Measurements from ENCODE around the gene GIT1. TPM values are rescaled to one million over a fixed set of nuclear protein-coding genes. Genes with fewer than 3 reads are reported as not detected.

The GIT1 gene
- total and polyA plus RNA-seq, 2 of the 13 experiments (the other 11 are each of a cell fraction or from before 2014, with no cell fraction given), result 14.2 to 30.8 TPM

GRCh38 chr17:29593591-29594518 is 4.4 kb upstream of the GIT1 start (continued):
- TF ChIP-seq PHF8 (CRISPR knock-in tag; IDR thresholded peaks at IDR 0.05) (peak; percentile 36), ZHX1 (CRISPR knock-in tag; IDR thresholded peaks at IDR 0.05; ENCODE audit: low read depth) (no peak), NCOA2 (CRISPR knock-in tag; IDR thresholded peaks at IDR 0.05) (0 out of 2 replicates have a peak, but pooled peaks have one; percentile 19), SAFB2 (CRISPR knock-in tag; IDR thresholded peaks at IDR 0.05; ENCODE audit: borderline replicate concordance, low read depth) (no peak), DMAP1 (CRISPR knock-in tag; IDR thresholded peaks at IDR 0.05) (no peak), BCL6 (CRISPR knock-in tag; IDR thresholded peaks at IDR 0.05) (0 out of 2 replicates have a peak, but pooled peaks have one; percentile 11), MTA3 (CRISPR knock-in tag; IDR thresholded peaks at IDR 0.05) (0 out of 2 replicates have a peak, but pooled peaks have one; percentile 83), GATAD1 (CRISPR knock-in tag; IDR thresholded peaks at IDR 0.05) (0 out of 2 replicates have a peak, but pooled peaks have one; percentile 36), ZBTB7A (CRISPR knock-in tag; IDR thresholded peaks at IDR 0.05) (peak; percentile 73; the same call in 1 of the 2 replicates)
